Heart left ventricle (tissue), 13 donors: ENCODE data around the gene ELFN2.
"Not testable (repeated sequence)": the region's sequence is repeated elsewhere in the genome, so short reads cannot be mapped to it uniquely, and the experiment has no call there.

Source experiments
- CTCF ChIP-seq, 12 donors: fragments of 200-600 bp; sonication (generic) in 4 of 12; IDR thresholded peaks; one replicate each; pipeline versions ENCODE4 v1.5.0 to v1.8.0; 2018 to 2022; ENCODE audit warnings: antibody characterized with exemption in 12 of 12, mild to moderate bottlenecking in 5 of 12
- POLR2A ChIP-seq, 2 donors: fragments of 450-650 bp; IDR thresholded peaks; one replicate each; pipeline ENCODE4 v1.6.1; 2017; ENCODE audit warnings: antibody characterized with exemption in 2 of 2, mild to moderate bottlenecking in 2 of 2, moderate library complexity in 2 of 2
- donor health status: ischemic (EF 13 %, LVEDD 7.1; RV severe dilation, severe dysfunction).
- donor health status: DM: no; HTN: yes; CAD: no.
- donor health status: DM: no; HTN: no; CAD: no.
- donor health status: ischemic (EF 25% LVEDD 6.9; RV normal size, moderate dysfunction).
- donor health status: ischemic (EF 25% LVEDD 5.7; RV mildly dilated, moderate dysfunction).
- donor health status: ischemic (EF 35%, LVEDD 5.7; RV mildly dilated, moderate dysfunction).
- donor health status: nonischemic (EF 11% LVEDD 7.7; RV severe dilation, severe dysfunction).
- donor health status: DM: yes; HTN: yes; CAD: no.
- donor health status: PGD.
- donor health status: ischemic (EF 29% LVEDD 5.4; RV normal size, mild dysfunction).
- donor health status: nonischemic (EF 23%, LVEDD 6.1; RV moderate dilation, normal function).

- TF ChIP-seq CTCF, POLR2A (IDR thresholded peaks at IDR 0.05): not testable (repeated sequence)
Observed at GRCh38 chr22:37328538-37329237, 98.6 kb downstream of the ELFN2 start.
